ENCODE data around the gene PANX1. TPM values are rescaled to one million over a fixed set of nuclear protein-coding genes. Genes with fewer than 3 reads are reported as not detected.
A peak's percentile ranks its signal among the peaks of the same experiment; 100 is the strongest.

The PANX1 gene
- polyA plus RNA-seq, 1 experiment = 52.9 TPM

DNA sequence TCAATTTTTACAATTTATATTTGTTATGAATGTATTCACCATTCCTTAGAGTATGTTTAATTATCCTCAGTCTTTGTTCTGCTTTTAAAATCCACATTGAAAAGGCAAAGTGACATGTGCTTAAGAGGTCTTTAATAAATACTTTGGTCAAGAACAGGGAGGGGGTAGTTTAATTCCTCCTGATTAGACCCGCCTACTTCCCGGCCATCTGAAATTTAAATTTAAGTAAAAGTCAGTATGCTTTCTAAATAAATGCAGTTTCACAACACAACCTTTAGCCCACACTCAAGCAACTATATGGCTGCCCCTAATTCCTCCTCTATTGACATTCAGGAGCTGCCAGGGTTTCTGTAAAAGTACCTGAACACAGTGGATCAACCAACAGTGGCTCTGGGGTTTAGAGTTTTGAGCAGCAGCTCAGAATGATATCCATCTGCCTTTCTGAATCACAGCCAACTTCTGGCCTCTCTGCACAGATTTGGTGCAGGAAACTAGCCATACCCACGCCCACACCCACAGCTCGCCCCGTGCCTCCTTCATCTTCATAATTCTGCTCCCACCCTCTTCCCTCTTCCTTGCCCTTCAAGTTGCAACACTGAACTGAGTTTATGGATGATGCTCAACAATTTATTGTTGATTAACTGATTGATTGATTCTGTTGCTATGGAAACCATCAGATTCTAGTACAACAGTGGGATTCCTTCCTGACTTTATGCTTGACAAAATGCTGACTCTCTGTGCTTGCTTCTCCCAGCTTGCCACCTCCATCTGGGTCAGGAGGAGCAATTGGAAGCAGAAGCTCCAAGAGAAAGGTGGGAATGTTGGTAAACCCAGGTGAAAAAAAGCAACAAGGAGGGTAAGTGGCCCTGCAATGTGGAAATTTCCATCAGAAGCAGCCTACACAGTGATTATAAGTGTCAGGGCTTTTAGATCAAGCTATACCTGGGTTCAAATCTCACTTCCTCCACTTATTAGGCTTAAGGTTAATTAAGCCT is 70.8 kb downstream of the PANX1 start:
- Histone ChIP-seq H3K27me3 (ENCODE audit: control insufficient read depth, insufficient read depth, low read length) (no peaks in the 10 kb centered on the region), H3K9me3 (ENCODE audit: control insufficient read depth, insufficient read depth, low read length) (no peaks in the 10 kb centered on the region; the same call in 1 of the 2 replicates), H3K27ac (ENCODE audit: low read depth, low read length) (peak overlapping the region; percentile 34), H3K4me3 (ENCODE audit: low read depth, low read length) (no peak overlapping the region)
- CTCF ChIA-PET = interaction anchor here (2.0 to 3.6 kb wide), 4 partner anchors 15 to 278 kb away, joined by 6 to 18 read pairs (median 10); no protein-coding TSS in a partner anchor
- POLR2A ChIA-PET = interaction anchor here (1.3 to 3.1 kb wide), 2 partner anchors 14 to 291 kb away, joined by 3 to 30 read pairs; no protein-coding TSS in a partner anchor
- no peak for DNase-seq (ENCODE audit: low read depth, low spot score)
- TF ChIP-seq, protein P1, sequence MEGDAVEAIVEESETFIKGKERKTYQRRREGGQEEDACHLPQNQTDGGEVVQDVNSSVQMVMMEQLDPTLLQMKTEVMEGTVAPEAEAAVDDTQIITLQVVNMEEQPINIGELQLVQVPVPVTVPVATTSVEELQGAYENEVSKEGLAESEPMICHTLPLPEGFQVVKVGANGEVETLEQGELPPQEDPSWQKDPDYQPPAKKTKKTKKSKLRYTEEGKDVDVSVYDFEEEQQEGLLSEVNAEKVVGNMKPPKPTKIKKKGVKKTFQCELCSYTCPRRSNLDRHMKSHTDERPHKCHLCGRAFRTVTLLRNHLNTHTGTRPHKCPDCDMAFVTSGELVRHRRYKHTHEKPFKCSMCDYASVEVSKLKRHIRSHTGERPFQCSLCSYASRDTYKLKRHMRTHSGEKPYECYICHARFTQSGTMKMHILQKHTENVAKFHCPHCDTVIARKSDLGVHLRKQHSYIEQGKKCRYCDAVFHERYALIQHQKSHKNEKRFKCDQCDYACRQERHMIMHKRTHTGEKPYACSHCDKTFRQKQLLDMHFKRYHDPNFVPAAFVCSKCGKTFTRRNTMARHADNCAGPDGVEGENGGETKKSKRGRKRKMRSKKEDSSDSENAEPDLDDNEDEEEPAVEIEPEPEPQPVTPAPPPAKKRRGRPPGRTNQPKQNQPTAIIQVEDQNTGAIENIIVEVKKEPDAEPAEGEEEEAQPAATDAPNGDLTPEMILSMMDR (IDR thresholded peaks at IDR 0.05; ENCODE audit: low read depth, low read length) = no peak

DNA sequence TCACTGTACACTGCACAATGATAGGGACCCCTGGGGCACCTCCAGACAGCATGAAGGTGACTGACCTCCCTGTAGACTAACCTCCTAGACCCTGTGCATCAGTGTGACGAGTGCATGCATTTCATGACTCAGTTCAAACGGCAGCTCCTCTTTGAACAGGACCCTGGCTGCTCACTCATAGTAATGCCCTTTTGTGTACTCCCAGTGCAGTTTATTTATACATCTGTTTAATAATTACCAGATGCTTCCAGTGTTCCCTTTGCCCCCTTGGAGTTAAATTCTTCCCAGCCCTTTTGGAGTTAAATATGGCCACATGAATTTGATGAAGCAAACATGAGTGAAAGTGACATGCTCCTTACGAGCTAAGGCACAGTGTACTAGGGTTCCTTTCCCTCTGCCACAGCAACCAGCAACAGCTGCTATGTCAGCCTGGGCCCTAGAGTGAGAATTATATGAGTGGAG is 72.4 kb downstream of the PANX1 start:
- Histone ChIP-seq H3K27ac (ENCODE audit: low read depth, low read length) (peak overlapping the region; percentile 82), H3K9me3 (ENCODE audit: control insufficient read depth, insufficient read depth, low read length) (no peaks in the 10 kb centered on the region), H3K4me3 (ENCODE audit: low read depth, low read length) (no peak overlapping the region), H3K27me3 (ENCODE audit: control insufficient read depth, insufficient read depth, low read length) (no peaks in the 10 kb centered on the region)
- DNase-seq (ENCODE audit: low read depth, low spot score) = peak; percentile 76
- POLR2A ChIA-PET = interaction anchor here (0.6 to 3.1 kb wide), 11 partner anchors 16 to 726 kb away, joined by 3 to 30 read pairs (median 4); partner anchors contain the start of gene PANX1
- TF ChIP-seq, protein P1 (IDR thresholded peaks at IDR 0.05; ENCODE audit: low read depth, low read length) = no peak
- CTCF ChIA-PET = interaction anchor here (0.7 to 2.1 kb wide), 4 partner anchors 17 to 305 kb away, joined by 3 to 10 read pairs (median 7); no protein-coding TSS in a partner anchor

DNA sequence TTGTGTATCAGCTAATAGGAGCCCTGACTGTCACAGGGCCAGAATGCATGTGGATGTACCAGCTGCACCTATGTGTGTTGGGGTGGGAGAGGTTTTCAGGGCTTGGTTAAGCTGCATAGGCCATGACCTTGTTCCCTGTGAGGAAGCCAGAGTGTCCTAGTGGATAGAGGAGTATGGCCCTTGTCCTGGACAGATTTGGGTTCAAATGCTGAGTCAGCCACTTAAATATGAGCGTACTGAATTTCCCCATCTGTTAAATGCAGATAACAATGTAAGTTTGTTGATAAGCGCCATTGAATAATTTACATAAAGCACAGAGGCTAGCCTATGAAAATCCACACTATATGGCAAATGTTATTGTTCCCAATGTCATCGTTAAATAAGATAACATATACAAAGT is 74.4 kb downstream of the PANX1 start:
- Histone ChIP-seq H3K4me3 (ENCODE audit: low read depth, low read length) (no peak overlapping the region), H3K27me3 (ENCODE audit: control insufficient read depth, insufficient read depth, low read length) (no peaks in the 10 kb centered on the region), H3K9me3 (ENCODE audit: control insufficient read depth, insufficient read depth, low read length) (no peaks in the 10 kb centered on the region), H3K27ac (ENCODE audit: low read depth, low read length) (no peak overlapping the region)
- CTCF ChIA-PET = no interaction called here
- DNase-seq (ENCODE audit: low read depth, low spot score) = no peak
- TF ChIP-seq, protein P1 (IDR thresholded peaks at IDR 0.05; ENCODE audit: low read depth, low read length) = no peak
- POLR2A ChIA-PET = no interaction called here

DNA sequence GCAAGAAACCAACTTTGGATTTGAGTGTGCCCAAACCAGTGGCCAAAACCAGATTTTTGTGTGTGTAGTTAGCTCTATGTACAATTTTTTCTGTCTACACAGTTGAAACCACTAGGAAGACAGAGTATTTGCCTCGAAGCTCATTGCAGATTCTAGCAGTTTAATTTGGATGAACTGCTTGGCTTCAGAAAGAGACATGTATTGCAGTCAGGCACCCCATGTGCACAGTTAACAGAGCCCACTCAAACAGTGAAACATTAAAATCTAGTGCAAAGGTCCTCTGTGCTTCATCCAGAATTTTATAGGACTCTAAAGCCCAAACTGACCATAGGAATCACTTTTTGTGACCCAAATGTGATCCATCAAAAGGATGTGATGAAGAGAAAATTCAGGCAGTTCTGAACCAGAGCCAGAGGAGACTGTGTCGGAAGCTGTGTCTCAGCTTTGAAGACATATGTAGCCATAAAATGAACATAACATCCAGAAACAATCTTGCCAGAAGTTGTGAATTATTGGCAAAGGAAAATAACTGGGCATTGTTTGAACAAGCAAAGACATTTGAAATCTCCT is 82.7 kb downstream of the PANX1 start:
- TF ChIP-seq, protein P1 (IDR thresholded peaks at IDR 0.05; ENCODE audit: low read depth, low read length) = no peak
- POLR2A ChIA-PET = no interaction called here

More for the DNA sequence above, 82.7 kb downstream of the PANX1 start:
- no peaks in the 10 kb centered on the region for H3K9me3 ChIP-seq (ENCODE audit: control insufficient read depth, insufficient read depth, low read length)
- H3K4me3 ChIP-seq (ENCODE audit: low read depth, low read length) = no peak overlapping the region
- H3K27me3 ChIP-seq (ENCODE audit: control insufficient read depth, insufficient read depth, low read length) = no peaks in the 10 kb centered on the region
- DNase-seq (ENCODE audit: low read depth, low spot score) = no peak
- CTCF ChIA-PET = no interaction called here
- H3K27ac ChIP-seq (ENCODE audit: low read depth, low read length) = no peak overlapping the region

Measured in AG04450 (cell line).